Tibial nerve (tissue), 4 donors: ENCODE data around the gene CRB2. TPM values are rescaled to one million over a fixed set of nuclear protein-coding genes. Genes with fewer than 3 reads are reported as not detected.

Experiments
- DNase-seq, 2 donors: peaks; one replicate each; pipeline ENCODE4 v3.0.0-alpha.2; 2019; ENCODE audit warnings: low spot score in 2 of 2
- H3K27ac ChIP-seq, 4 donors: fragments of 200-600 bp; sonication (generic) in 3 of 4; one replicate each; pipeline ENCODE4 v1.5.1; 2017 to 2019; ENCODE audit warnings: mild to moderate bottlenecking in 1 of 4
- H3K27me3 ChIP-seq, 2 donors: fragments of 200-600 bp; sonication (generic) in 1 of 2; one replicate each; pipeline versions ENCODE4 v1.5.1 to v1.6.0; 2017 to 2019
- H3K36me3 ChIP-seq, 3 donors: fragments of 200-600 bp; sonication (generic); one replicate each; pipeline ENCODE4 v1.5.1; 2018 to 2019
- H3K4me1 ChIP-seq, 4 donors: fragments of 200-600 bp; sonication (generic) in 3 of 4; one replicate each; pipeline ENCODE4 v1.5.1; 2017 to 2019
- H3K4me3 ChIP-seq, 4 donors: fragments of 200-600 bp; sonication (generic) in 3 of 4; one replicate each; pipeline ENCODE4 v1.5.1; 2017 to 2019; ENCODE audit warnings: mild to moderate bottlenecking in 1 of 4, moderate library complexity in 1 of 4
- H3K9me3 ChIP-seq, 4 donors: fragments of 200-600 bp; sonication (generic) in 3 of 4; one replicate each; pipeline ENCODE4 v1.5.1; 2017 to 2019
- EP300 ChIP-seq, 2 donors: sonication (generic); formaldehyde crosslinking; IDR thresholded peaks; one replicate each; pipeline ENCODE4 v1.6.1; 2017; ENCODE audit warnings: antibody characterized with exemption in 2 of 2, mild to moderate bottlenecking in 1 of 2
- POLR2A ChIP-seq, 2 donors: fragments of 450-650 bp; IDR thresholded peaks; one replicate each; pipeline ENCODE4 v1.6.1; 2017; ENCODE audit warnings: antibody characterized with exemption in 2 of 2, mild to moderate bottlenecking in 2 of 2, moderate library complexity in 2 of 2
- WGBS, 2 donors: methylation state at CpG; one replicate each; pipeline ENCODE4 v1.1.5; 2018; 5-methylcytosine and 5-hydroxymethylcytosine counted together
- total RNA-seq, 4 donors: library from RNA; depleted of rRNA; stranded (reverse); fragments of >200 nt; gene quantifications; one replicate each; pipeline ENCODE4 v1.1.0, GENCODE V29; 2016
- TF ChIP-seq, protein P1 (sequence below), 5 experiments: fragments of 200-600 bp in 3 of 5; fragments of 450-650 bp in 2 of 5; sonication (generic) in 3 of 5; IDR thresholded peaks; one replicate each; pipeline ENCODE4 v1.5.1; 2016 to 2019; ENCODE audit warnings: antibody characterized with exemption in 5 of 5, mild to moderate bottlenecking in 3 of 5, moderate library complexity in 2 of 5

CRB2 gene
- total RNA-seq, 4 donors from 2014 or later: under 0.01 to 0.44 TPM; not detected in 2

DNA sequence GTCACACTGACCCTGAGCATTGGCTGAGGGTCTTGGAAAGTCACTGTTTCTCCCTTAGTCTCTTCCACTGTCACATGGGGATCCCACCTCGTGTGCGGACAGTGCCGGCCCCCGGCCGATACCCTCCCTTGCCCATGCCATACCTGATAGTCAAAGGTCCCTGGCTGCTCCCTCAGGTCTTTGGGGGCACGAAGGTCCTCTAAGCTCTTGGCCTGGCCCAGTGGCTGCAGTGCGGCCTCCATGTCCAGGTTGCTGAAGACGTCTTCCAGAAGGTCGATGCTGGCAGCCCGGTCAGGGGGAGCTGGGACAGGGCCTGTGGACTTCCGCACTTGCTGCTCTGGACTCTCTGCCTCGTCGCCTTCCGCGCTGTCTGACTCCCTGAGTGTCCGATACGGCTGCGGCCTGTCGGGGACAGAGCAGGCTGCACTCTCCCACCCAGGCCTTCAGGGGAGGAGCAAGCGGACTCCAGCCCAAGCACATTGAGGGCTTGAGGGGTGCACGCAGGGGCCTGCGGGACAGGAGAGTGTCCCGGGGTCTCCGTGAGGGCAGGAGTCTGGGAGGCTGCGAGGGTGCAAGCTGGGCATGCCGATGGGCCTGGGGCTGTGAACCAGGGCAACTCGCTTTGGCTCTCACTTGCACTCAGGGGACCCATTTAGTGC lies 27.6 kb downstream of the CRB2 start:
- Histone ChIP-seq H3K4me1 (no peaks in the 10 kb centered on the region), H3K27me3 (no peaks in the 10 kb centered on the region), H3K36me3 (peaks cover 0 to 48% (median 0%) of the 10 kb centered on the region in 3 donors), H3K4me3 (no peak overlapping the region), H3K9me3 (no peaks in the 10 kb centered on the region), H3K27ac (no peak overlapping the region)
- TF ChIP-seq POLR2A (IDR thresholded peaks at IDR 0.05) (no peak), EP300 (IDR thresholded peaks at IDR 0.05) (no peak)
- TF ChIP-seq, protein P1, sequence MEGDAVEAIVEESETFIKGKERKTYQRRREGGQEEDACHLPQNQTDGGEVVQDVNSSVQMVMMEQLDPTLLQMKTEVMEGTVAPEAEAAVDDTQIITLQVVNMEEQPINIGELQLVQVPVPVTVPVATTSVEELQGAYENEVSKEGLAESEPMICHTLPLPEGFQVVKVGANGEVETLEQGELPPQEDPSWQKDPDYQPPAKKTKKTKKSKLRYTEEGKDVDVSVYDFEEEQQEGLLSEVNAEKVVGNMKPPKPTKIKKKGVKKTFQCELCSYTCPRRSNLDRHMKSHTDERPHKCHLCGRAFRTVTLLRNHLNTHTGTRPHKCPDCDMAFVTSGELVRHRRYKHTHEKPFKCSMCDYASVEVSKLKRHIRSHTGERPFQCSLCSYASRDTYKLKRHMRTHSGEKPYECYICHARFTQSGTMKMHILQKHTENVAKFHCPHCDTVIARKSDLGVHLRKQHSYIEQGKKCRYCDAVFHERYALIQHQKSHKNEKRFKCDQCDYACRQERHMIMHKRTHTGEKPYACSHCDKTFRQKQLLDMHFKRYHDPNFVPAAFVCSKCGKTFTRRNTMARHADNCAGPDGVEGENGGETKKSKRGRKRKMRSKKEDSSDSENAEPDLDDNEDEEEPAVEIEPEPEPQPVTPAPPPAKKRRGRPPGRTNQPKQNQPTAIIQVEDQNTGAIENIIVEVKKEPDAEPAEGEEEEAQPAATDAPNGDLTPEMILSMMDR (IDR thresholded peaks at IDR 0.05): no peak
- 88% methylated on average over 18 to 27 of the region's 27 CpGs for WGBS, 2 donors
- DNase-seq: no peak

DNA sequence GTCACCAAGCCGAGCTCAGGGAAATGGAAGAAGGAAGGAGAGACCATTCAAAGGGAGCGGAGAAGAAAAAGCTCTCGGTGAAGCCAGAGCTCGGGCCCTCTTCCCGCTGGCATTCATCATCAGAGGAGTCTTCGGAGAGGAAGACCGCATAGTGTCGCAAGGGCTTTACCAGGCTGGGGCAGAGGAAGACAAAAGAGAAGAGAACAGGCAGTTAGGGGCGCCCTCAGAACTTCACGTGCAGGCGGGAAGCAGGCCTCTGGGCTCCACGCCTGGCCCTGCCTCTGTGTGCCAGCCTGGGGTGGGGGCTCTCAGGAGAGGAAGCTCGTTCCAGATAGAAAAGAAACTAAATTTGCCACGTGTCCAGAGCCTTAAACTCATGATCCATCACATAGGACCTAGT lies 31.7 kb downstream of the CRB2 start:
- Histone ChIP-seq H3K27me3 (no peaks in the 10 kb centered on the region), H3K27ac (no peak overlapping the region), H3K36me3 (peaks cover 0 to 25% (median 0%) of the 10 kb centered on the region in 3 donors), H3K4me1 (no peaks in the 10 kb centered on the region), H3K9me3 (no peaks in the 10 kb centered on the region), H3K4me3 (no peak overlapping the region)
- no peak for DNase-seq
- TF ChIP-seq, protein P1 (IDR thresholded peaks at IDR 0.05): no peak
- TF ChIP-seq POLR2A (IDR thresholded peaks at IDR 0.05) (no peak), EP300 (IDR thresholded peaks at IDR 0.05) (no peak)
- WGBS, 2 donors: 76 to 77% methylated on average over 14 of the region's 14 CpGs

DNA sequence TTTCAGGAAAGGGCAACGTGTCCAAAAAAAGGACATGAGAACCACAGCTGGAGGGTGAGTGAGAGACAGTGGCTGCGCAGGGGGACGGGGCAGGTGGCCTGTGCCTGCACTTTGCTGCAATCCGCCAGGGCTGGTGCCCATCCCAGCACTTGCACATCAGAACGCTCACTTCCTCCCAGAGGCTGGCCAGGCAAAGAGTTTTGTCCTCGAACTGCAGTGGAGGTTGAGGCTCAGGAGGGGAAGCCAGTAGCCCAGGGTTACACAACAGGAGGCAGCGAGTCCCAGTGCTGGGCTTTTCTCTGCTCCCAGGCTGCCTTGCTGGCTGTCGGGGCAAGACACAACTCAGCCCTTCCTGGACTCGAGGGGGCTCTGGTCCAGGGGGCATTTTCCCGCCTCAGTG lies 33.1 kb downstream of the CRB2 start:
- no peaks in the 10 kb centered on the region for H3K9me3 ChIP-seq
- TF ChIP-seq EP300 (IDR thresholded peaks at IDR 0.05): no peak
- TF ChIP-seq, protein P1 (IDR thresholded peaks at IDR 0.05): no peak
- no peak for TF ChIP-seq POLR2A (IDR thresholded peaks at IDR 0.05)
- 62 to 63% methylated on average over 10 of the region's 10 CpGs for WGBS, 2 donors
- H3K4me3 ChIP-seq: no peak overlapping the region
- H3K27ac ChIP-seq: no peak overlapping the region
- peaks cover 0 to 11% (median 0%) of the 10 kb centered on the region in 3 donors for H3K36me3 ChIP-seq
- H3K27me3 ChIP-seq: no peaks in the 10 kb centered on the region
- DNase-seq: no peak
- H3K4me1 ChIP-seq: no peaks in the 10 kb centered on the region

DNA sequence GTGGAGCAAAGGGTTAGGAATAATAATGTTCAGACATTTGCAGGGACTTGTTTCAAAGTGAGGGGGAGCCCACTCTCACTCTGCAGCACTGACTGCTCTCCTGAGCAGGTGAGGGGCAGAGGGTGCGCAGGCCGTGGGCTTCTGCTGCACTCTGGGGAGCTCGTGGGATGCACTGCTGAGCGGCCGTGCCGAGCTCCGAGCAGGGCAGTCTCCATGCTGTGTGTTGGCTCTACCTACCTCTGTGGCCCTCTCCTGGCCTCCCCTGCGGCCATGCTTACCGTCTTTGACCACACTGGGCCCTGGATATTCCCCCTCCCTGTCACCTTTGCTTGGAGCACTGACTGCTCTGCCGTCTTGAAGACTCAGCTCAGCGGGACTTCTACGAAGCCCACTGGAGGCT lies 33.7 kb downstream of the CRB2 start:
- Histone ChIP-seq H3K4me3 (no peak overlapping the region), H3K27me3 (no peaks in the 10 kb centered on the region), H3K36me3 (peaks cover 0 to 13% (median 0%) of the 10 kb centered on the region in 3 donors), H3K4me1 (no peaks in the 10 kb centered on the region), H3K27ac (no peak overlapping the region), H3K9me3 (no peaks in the 10 kb centered on the region)
- WGBS, 2 donors: 63 to 75% methylated on average over 12 of the region's 12 CpGs
- DNase-seq: no peak
- TF ChIP-seq EP300 (IDR thresholded peaks at IDR 0.05): no peak
- TF ChIP-seq, protein P1 (IDR thresholded peaks at IDR 0.05): no peak
- TF ChIP-seq POLR2A (IDR thresholded peaks at IDR 0.05): no peak

DNA sequence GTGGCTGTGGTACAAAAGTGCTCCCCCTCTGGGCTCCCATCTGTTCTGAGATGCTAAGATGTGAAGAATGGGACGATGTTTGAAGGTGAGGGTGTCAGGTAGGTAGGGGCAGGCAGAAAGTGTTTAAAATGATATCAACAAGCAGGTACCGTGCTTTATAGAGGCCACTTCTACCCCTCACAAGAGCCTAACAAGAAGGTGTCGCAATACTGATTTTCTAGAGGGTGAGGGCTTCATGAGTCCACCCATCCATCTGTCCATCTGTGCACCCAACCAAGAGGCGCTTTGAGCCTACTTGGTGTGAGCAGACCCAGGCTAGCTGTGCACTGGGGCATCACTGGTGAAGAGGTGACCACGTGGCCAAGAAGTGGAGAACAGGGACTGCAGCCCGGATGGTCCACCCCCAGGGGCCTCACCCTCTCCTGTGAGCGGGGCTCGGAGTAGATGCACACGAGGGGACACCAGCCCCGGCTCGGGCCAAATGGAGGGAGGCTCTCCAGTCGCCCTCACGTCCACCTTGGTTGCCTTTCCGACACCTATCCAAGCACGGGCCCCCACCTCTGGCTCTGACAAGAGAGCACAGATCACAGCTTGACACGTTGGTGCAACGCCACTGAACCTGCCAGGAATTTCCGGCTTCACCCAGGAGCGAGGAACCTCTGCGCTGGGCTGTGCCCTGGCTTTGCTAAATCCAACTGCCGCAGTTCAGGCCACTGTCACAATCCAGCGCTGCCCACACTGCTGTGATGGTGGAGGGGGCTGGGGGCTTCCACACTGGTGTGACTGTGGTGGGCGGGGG lies 34.5 kb downstream of the CRB2 start:
- Histone ChIP-seq H3K27me3 (no peaks in the 10 kb centered on the region), H3K4me3 (no peak overlapping the region), H3K4me1 (no peaks in the 10 kb centered on the region), H3K36me3 (peaks cover 0 to 20% (median 0%) of the 10 kb centered on the region in 3 donors), H3K27ac (no peak overlapping the region), H3K9me3 (no peaks in the 10 kb centered on the region)
- DNase-seq: no peak
- TF ChIP-seq, protein P1 (IDR thresholded peaks at IDR 0.05): no peak
- TF ChIP-seq EP300 (IDR thresholded peaks at IDR 0.05) (no peak), POLR2A (IDR thresholded peaks at IDR 0.05) (no peak)
- WGBS, 2 donors: 82 to 91% methylated on average over 20 to 21 of the region's 23 CpGs
